Measurements from ENCODE around the gene MRPL21.

GRCh38 chr11:68916439-68916838, 12.8 kb upstream of the MRPL21 start:
- TF ChIP-seq HMGXB4 (CRISPR knock-in tag; IDR thresholded peaks at IDR 0.05), result no peak
- no peak for TF ChIP-seq SUPT5H (IDR thresholded peaks at IDR 0.05)
- TF ChIP-seq RAD51 (IDR thresholded peaks at IDR 0.05; ENCODE audit: borderline replicate concordance, low read depth), result no peak

Data from K562 (cell line).